H1 (cell line): ENCODE results near the gene TADA3.

Experiments
- BRCA1 ChIP-seq: IDR thresholded peaks from 2 replicates; pipeline ENCODE4 v1.6.1; 2012; ENCODE audit warnings: low read depth, low read length, improper control_type of control experiment
- CTCF ChIP-seq, 3 experiments: IDR thresholded peaks; 1 replicate in 2 of 3; 2 replicates in 1 of 3; pipeline versions ENCODE4 v1.5.1 to v1.6.1; 2011; ENCODE audit warnings: low read length in 3 of 3, mild to moderate bottlenecking in 3 of 3, inconsistent platforms in 2 of 3, low read depth in 1 of 3, moderate library complexity in 1 of 3; ENCODE audit not compliant: insufficient read depth in 1 of 3; ENCODE audit errors: control extremely low read depth in 1 of 3
- EZH2 ChIP-seq: fragments of 200-600 bp; sonication (generic); IDR thresholded peaks from 2 replicates; pipeline ENCODE4 v1.7.1; 2012; ENCODE audit warnings: low read depth, mild to moderate bottlenecking, moderate library complexity, low read length, inconsistent platforms; ENCODE audit not compliant: severe bottlenecking
- HDAC2 ChIP-seq, 2 experiments: fragments of 300-600 bp in 1 of 2; sonication (generic) in 1 of 2; IDR thresholded peaks; 2 replicates each; pipeline ENCODE4 v1.6.1; 2011 to 2012; ENCODE audit warnings: low read depth in 2 of 2, low read length in 2 of 2, mild to moderate bottlenecking in 2 of 2, moderate library complexity in 2 of 2, borderline replicate concordance in 1 of 2, inconsistent platforms in 1 of 2
- JUN ChIP-seq: IDR thresholded peaks from 2 replicates; pipeline ENCODE4 v1.6.1; 2011; ENCODE audit warnings: low read depth, mild to moderate bottlenecking, improper control_type of control experiment, low read length
- MAFK ChIP-seq: IDR thresholded peaks from 2 replicates; pipeline ENCODE4 v1.6.1; 2012; ENCODE audit warnings: low read depth, mild to moderate bottlenecking, improper control_type of control experiment, low read length
- MAX ChIP-seq: IDR thresholded peaks from 2 replicates; pipeline ENCODE4 v1.6.1; 2012; ENCODE audit warnings: inconsistent platforms
- NRF1 ChIP-seq: IDR thresholded peaks from 2 replicates; pipeline ENCODE4 v1.6.1; 2011; ENCODE audit warnings: mild to moderate bottlenecking, low read depth, low read length, improper control_type of control experiment
- POLR2A ChIP-seq, 2 experiments: IDR thresholded peaks; 1 replicate in 1 of 2; 2 replicates in 1 of 2; pipeline ENCODE4 v1.6.1; 2011; ENCODE audit warnings: low read depth in 2 of 2, low read length in 2 of 2, mild to moderate bottlenecking in 2 of 2; ENCODE audit errors: control extremely low read depth in 1 of 2
- SAP30 ChIP-seq: fragments of 300-600 bp; sonication (generic); IDR thresholded peaks from 2 replicates; pipeline ENCODE4 v1.7.1; 2012; ENCODE audit warnings: low read length, moderate library complexity, mild to moderate bottlenecking, inconsistent platforms; ENCODE audit not compliant: insufficient read depth, insufficient replicate concordance
- SIX5 ChIP-seq: IDR thresholded peaks from 2 replicates; pipeline ENCODE4 v1.6.1; 2011; ENCODE audit warnings: mild to moderate bottlenecking, low read depth, low read length
- TAF7 ChIP-seq: optimal IDR thresholded peaks from 2 replicates; pipeline ENCODE3; 2011; ENCODE audit warnings: low read depth, mild to moderate bottlenecking, inconsistent platforms, low read length, moderate library complexity, borderline replicate concordance
- TEAD4 ChIP-seq: IDR thresholded peaks from 2 replicates; pipeline ENCODE4 v1.6.1; 2012; ENCODE audit warnings: low read depth, low read length, inconsistent platforms, mixed read lengths
- YY1 ChIP-seq: IDR thresholded peaks from 2 replicates; pipeline ENCODE4 v1.6.1; 2011; ENCODE audit warnings: low read depth, mild to moderate bottlenecking, low read length

GRCh38 chr3:9742560-9742959 is 49.7 kb downstream of the TADA3 start:
- TF ChIP-seq EZH2 (no peak), TEAD4 (no peak), CTCF (IDR thresholded peaks at IDR 0.05; ENCODE audit: control extremely low read depth in 1 of 3, insufficient read depth in 1 of 3, low read depth in 1 of 3, low read length in 3 of 3) (no peak), BRCA1 (no peak), MAX (no peak), JUN (no peak), YY1 (no peak), POLR2A (IDR thresholded peaks at IDR 0.05; ENCODE audit: control extremely low read depth in 1 of 2, low read depth in 2 of 2, low read length in 2 of 2) (no peak), HDAC2 (IDR thresholded peaks at IDR 0.05; ENCODE audit: borderline replicate concordance in 1 of 2, low read depth in 2 of 2, low read length in 2 of 2) (no peak), SAP30 (no peak), MAFK (no peak), NRF1 (no peak), TAF7 (no peak), SIX5 (no peak)
